ENCODE results near the gene NAA60.

NAA60 gene

DNA sequence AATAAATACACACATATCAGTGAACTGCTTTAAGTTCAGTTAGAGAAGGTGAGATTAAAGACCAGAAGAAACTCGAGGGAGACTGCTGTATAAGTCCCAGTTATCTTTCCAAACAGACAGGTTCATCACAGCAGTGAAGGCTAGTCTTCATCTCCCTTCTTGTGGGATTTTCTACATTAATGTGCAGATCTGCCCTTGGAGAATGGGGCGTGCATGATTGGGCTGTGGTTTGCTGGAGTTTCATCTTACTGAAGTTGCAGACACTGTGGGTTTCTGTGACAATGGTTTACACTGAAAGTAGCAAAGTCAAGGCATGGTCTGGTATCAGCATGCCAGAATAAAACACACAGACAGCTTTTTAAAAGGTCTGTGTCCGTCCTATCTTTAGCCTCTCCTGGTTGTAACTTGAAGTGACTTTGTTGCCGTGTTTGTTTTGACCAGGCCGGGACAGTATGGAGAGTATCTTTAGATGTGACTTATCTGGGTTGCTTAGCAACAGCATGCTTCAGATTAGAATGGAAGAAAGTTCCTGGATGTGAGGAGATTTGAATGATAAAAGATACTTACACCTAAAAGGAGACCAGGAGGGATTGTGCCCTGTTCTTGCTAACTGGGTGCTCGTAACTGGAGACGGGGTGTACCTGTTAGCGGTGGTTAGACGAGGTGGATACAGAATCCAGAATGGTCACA, 16.1 kb downstream of the NAA60 start:
- TF ChIP-seq, protein P1, sequence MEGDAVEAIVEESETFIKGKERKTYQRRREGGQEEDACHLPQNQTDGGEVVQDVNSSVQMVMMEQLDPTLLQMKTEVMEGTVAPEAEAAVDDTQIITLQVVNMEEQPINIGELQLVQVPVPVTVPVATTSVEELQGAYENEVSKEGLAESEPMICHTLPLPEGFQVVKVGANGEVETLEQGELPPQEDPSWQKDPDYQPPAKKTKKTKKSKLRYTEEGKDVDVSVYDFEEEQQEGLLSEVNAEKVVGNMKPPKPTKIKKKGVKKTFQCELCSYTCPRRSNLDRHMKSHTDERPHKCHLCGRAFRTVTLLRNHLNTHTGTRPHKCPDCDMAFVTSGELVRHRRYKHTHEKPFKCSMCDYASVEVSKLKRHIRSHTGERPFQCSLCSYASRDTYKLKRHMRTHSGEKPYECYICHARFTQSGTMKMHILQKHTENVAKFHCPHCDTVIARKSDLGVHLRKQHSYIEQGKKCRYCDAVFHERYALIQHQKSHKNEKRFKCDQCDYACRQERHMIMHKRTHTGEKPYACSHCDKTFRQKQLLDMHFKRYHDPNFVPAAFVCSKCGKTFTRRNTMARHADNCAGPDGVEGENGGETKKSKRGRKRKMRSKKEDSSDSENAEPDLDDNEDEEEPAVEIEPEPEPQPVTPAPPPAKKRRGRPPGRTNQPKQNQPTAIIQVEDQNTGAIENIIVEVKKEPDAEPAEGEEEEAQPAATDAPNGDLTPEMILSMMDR (IDR thresholded peaks at IDR 0.05; ENCODE audit: low read depth, low read length) = no peak
- Histone ChIP-seq H3K9me3 (no peaks in the 10 kb centered on the region), H3K27me3 (no peaks in the 10 kb centered on the region), H3K4me1 (peaks cover 8% of the 10 kb centered on the region), H3K36me3 (no peaks in the 10 kb centered on the region; the same call in 1 of the 2 replicates), H3K4me3 (ENCODE audit: low read depth, low read length) (peak overlapping the region; percentile 91)
- no peak for DNase-seq

DNA sequence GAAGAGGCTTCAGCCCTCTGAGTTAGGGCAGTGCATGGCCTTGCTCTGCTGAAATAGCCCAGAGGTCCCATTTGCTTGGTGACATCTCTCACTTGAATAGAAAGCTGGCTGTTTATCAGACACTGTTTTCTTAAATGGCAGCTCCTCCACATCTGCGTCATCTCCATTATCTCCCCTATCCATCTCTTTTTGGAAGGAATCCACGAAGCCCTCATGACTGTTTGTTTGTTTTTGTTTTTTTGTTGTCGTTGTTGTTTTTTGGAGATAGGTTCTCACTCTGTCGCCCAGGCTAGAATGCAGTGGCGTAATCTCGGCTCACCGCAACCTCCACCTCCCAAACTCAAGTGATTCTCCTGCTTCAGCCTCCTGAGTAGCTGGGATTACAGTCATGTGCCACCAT, 16.6 kb downstream of the NAA60 start:
- H3K4me3 ChIP-seq (ENCODE audit: low read depth, low read length) = no peak overlapping the region
- TF ChIP-seq, protein P1 (IDR thresholded peaks at IDR 0.05; ENCODE audit: low read depth, low read length) = no peak
- H3K27me3 ChIP-seq = no peaks in the 10 kb centered on the region
- H3K4me1 ChIP-seq = peaks cover 8% of the 10 kb centered on the region
- DNase-seq = no peak
- no peaks in the 10 kb centered on the region for H3K9me3 ChIP-seq
- no peaks in the 10 kb centered on the region; the same call in 1 of the 2 replicates for H3K36me3 ChIP-seq

DNA sequence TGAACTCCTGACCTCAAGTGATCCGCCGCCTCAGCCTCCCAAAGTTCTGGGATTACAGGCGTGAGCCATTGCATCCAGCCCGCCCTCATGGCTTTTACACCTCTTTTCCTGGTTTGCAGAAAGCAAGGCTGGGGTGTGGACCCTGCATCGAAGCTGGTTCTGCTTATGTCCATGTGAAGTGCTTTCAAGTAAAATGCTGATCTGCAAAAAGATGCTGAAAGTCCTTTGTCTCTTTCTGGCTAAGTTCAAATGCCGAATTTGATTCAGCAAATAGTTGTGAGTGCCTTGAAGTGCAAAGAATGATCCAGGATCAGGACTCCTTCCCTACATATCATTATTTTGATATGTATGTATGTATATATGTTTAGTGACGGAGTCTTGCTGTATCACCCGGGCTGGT, 17.1 kb downstream of the NAA60 start:
- H3K4me1 ChIP-seq = peaks cover 8% of the 10 kb centered on the region
- H3K27me3 ChIP-seq = no peaks in the 10 kb centered on the region
- TF ChIP-seq, protein P1 (IDR thresholded peaks at IDR 0.05; ENCODE audit: low read depth, low read length) = no peak
- no peak overlapping the region for H3K4me3 ChIP-seq (ENCODE audit: low read depth, low read length)
- peaks cover under 1% of the 10 kb centered on the region for H3K36me3 ChIP-seq
- DNase-seq = no peak
- no peaks in the 10 kb centered on the region for H3K9me3 ChIP-seq

DNA sequence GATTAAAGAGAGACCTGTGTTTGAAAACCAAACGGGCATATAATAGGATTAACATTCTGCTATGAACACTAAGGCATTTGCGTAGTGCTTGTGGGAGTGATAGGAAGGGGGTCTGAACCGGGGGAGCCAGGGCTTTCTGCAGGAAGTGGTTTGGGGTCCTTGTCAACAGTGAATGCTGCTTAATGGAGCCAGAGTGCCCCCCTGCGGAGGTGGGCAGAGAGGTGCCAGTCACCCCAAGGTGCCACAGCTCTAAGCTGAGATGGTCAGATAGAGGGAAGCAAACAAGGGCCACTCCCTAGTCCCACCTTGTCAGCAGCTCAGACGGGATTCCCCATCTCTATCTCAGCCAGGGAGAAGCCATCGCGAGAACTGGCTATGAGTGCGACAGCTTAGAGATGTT, 17.7 kb downstream of the NAA60 start:
- H3K4me3 ChIP-seq (ENCODE audit: low read depth, low read length) = no peak overlapping the region
- TF ChIP-seq, protein P1 (IDR thresholded peaks at IDR 0.05; ENCODE audit: low read depth, low read length) = no peak
- no peak for DNase-seq
- peaks cover 6% of the 10 kb centered on the region for H3K36me3 ChIP-seq
- peaks cover 8% of the 10 kb centered on the region for H3K4me1 ChIP-seq
- H3K9me3 ChIP-seq = no peaks in the 10 kb centered on the region
- no peaks in the 10 kb centered on the region for H3K27me3 ChIP-seq

GRCh38 chr16:3465301-3465700, 21.8 kb downstream of the NAA60 start:
- TF ChIP-seq, protein P1 (IDR thresholded peaks at IDR 0.05; ENCODE audit: low read depth, low read length) = no peak
- DNase-seq = no peak
- peaks cover 13% of the 10 kb centered on the region for H3K36me3 ChIP-seq
- H3K9me3 ChIP-seq = no peaks in the 10 kb centered on the region
- H3K4me1 ChIP-seq = no peaks in the 10 kb centered on the region
- no peaks in the 10 kb centered on the region for H3K27me3 ChIP-seq
- no peak overlapping the region for H3K4me3 ChIP-seq (ENCODE audit: low read depth, low read length)

DNA sequence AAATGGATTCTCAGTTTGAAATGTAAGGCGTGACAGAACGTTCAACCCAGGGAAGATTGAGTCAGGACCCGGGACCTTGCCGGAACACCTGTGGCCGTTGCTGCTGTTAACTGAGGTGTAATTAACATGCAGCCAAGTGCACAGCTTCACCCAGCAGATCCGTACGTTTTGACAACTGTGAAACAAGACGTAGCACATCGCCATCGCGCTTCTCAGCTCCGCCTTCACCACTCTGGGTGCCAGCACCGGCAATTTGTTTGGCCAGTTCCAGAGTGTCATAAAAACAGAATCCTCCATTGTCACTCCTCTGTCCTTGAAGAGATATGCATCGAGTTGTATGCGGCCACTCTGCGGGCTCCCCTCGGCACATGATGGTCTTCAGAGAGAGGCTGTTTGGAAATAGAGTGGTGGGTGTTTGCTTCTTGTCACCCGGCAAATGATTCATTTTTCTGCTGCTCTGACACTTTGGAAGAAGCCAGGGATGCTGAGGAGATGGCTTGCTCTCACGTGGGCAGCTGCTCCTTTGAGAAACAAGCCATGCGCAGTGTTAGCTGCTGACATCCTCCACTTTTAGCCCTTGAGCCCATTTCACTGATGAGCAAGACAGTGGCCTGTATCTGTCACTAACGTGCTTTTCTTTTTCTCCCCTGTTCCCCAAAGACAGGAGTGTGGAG, 22.6 kb downstream of the NAA60 start:
- Histone ChIP-seq H3K4me3 (ENCODE audit: low read depth, low read length) (no peak overlapping the region), H3K9me3 (no peaks in the 10 kb centered on the region), H3K27me3 (no peaks in the 10 kb centered on the region), H3K36me3 (peaks cover 13% of the 10 kb centered on the region), H3K4me1 (no peaks in the 10 kb centered on the region)
- no peak for DNase-seq
- TF ChIP-seq, protein P1 (IDR thresholded peaks at IDR 0.05; ENCODE audit: low read depth, low read length) = no peak
